Kidney (tissue), 14 donors: ENCODE data around the gene RNF144B. TPM values are rescaled to one million over a fixed set of nuclear protein-coding genes. Genes with fewer than 3 reads are reported as not detected.

Source experiments
- DNase-seq, 5 donors: peaks; one replicate each; pipeline ENCODE4 v3.0.0-alpha.2; 2013 to 2020
- FAIRE-seq: peaks from 2 replicates; lab custom pipeline; 2012; peaks lifted over from hg19 to GRCh38; lab: Jason Lieb, UNC
- H3K27ac ChIP-seq, 2 donors: one replicate each; pipeline ENCODE4 v1.7.0; 2013; ENCODE audit warnings: low read depth in 2 of 2, low read length in 2 of 2, inconsistent platforms in 1 of 2
- H3K27me3 ChIP-seq: one replicate; pipeline ENCODE4 v1.7.1; 2013; ENCODE audit warnings: low read length, inconsistent platforms; ENCODE audit not compliant: control insufficient read depth, insufficient read depth
- H3K36me3 ChIP-seq, 3 donors: one replicate each; pipeline versions ENCODE4 v1.7.0 to v1.7.1; 2013; ENCODE audit warnings: low read length in 3 of 3, control low read depth in 1 of 3, inconsistent platforms in 1 of 3; ENCODE audit not compliant: insufficient read depth in 3 of 3, control insufficient read depth in 2 of 3
- H3K4me1 ChIP-seq, 3 donors: one replicate each; pipeline versions ENCODE4 v1.7.0 to v1.7.1; 2013; ENCODE audit warnings: low read length in 3 of 3, inconsistent platforms in 1 of 3, low read depth in 1 of 3; ENCODE audit not compliant: control insufficient read depth in 2 of 3, insufficient read depth in 2 of 3
- H3K4me3 ChIP-seq, 3 donors: one replicate each; pipeline versions ENCODE4 v1.7.0 to v1.8.1; 2013; ENCODE audit warnings: low read length in 3 of 3, control low read depth in 1 of 3, inconsistent platforms in 1 of 3
- H3K9ac ChIP-seq, 3 donors: one replicate each; pipeline versions ENCODE4 v1.7.0 to v1.7.1; 2013; ENCODE audit warnings: low read length in 3 of 3, control low read depth in 1 of 3, inconsistent platforms in 1 of 3
- H3K9me3 ChIP-seq, 3 donors: one replicate each; pipeline versions ENCODE4 v1.7.0 to v1.7.1; 2013; ENCODE audit warnings: low read length in 3 of 3, control low read depth in 1 of 3, inconsistent platforms in 1 of 3; ENCODE audit not compliant: control insufficient read depth in 2 of 3, insufficient read depth in 1 of 3
- intact Hi-C: fragments of 100-400 bp; cut with DNase I; formaldehyde crosslinking; loops from one replicate; pipeline ENCODE4 v1.11.1; 2022
- polyA plus RNA-seq: library from polyadenylated mRNA; stranded (reverse); fragments of 350-450 nt; fragmentation: Illumina TruSeq; extraction: RNeasy Lipid Tissue Mini Kit (QIAGEN cat#74804); gene quantifications from one replicate; pipeline ENCODE4 v1.2.3, GENCODE V29; 2014; ENCODE audit warnings: low read depth, low replicate concordance; ENCODE audit not compliant: insufficient read depth
- total RNA-seq: library from RNA; stranded (reverse); fragmentation: NEBNext Ultra II Directional; extraction: Animal tissue kit (Norgen Biotek cat#: 25700); gene quantifications from one replicate; pipeline ENCODE4 v1.2.1, GENCODE V29; 2021
- TF ChIP-seq, protein P1 (sequence below): IDR thresholded peaks from 3 replicates; pipeline ENCODE4 v1.5.1; 2012; ENCODE audit warnings: mild to moderate bottlenecking, moderate library complexity, borderline replicate concordance; ENCODE audit not compliant: insufficient read depth; ENCODE audit errors: extremely low read depth
- donor health status: control.
- donor health status: control.
- donor health status: control.
- donor health status: control.
- donor health status: control.
- donor health status: DM: yes; HTN: yes; CAD: no.
- donor health status: Normal renal cell carcinoma (clear cell type).

RNF144B gene
- total and polyA plus RNA-seq, 2 donors from 2014 or later = 9.4 to 153 TPM

DNA sequence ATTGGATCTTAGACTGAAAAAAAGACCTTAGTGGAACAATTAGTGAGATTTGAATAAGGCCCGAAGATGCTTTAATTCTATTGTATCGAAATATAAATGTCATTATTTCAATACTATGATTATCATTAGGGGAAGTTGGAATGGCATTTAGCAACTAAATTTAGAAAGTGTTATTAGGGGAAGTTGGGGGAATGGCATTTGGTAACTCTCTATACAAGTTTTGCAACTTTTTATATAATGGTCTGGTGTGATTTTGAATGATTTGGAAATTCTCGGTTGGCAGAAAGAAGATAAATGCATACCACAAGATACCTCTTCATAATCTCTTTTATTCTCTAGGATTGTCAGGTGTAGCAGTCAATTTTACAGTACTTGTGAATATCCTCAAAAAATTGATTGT is 49.2 kb downstream of the RNF144B start:
- FAIRE-seq = no peak
- H3K4me1 ChIP-seq = no peaks in the 10 kb centered on the region
- TF ChIP-seq, protein P1, sequence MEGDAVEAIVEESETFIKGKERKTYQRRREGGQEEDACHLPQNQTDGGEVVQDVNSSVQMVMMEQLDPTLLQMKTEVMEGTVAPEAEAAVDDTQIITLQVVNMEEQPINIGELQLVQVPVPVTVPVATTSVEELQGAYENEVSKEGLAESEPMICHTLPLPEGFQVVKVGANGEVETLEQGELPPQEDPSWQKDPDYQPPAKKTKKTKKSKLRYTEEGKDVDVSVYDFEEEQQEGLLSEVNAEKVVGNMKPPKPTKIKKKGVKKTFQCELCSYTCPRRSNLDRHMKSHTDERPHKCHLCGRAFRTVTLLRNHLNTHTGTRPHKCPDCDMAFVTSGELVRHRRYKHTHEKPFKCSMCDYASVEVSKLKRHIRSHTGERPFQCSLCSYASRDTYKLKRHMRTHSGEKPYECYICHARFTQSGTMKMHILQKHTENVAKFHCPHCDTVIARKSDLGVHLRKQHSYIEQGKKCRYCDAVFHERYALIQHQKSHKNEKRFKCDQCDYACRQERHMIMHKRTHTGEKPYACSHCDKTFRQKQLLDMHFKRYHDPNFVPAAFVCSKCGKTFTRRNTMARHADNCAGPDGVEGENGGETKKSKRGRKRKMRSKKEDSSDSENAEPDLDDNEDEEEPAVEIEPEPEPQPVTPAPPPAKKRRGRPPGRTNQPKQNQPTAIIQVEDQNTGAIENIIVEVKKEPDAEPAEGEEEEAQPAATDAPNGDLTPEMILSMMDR = no peak
- H3K9me3 ChIP-seq = no peaks in the 10 kb centered on the region
- no peak for DNase-seq
- no peaks in the 10 kb centered on the region for H3K27me3 ChIP-seq
- H3K9ac ChIP-seq = no peak overlapping the region
- H3K4me3 ChIP-seq = no peak overlapping the region
- intact Hi-C loops = no loop called here
- H3K36me3 ChIP-seq = no peaks in the 10 kb centered on the region
- H3K27ac ChIP-seq = no peak overlapping the region

DNA sequence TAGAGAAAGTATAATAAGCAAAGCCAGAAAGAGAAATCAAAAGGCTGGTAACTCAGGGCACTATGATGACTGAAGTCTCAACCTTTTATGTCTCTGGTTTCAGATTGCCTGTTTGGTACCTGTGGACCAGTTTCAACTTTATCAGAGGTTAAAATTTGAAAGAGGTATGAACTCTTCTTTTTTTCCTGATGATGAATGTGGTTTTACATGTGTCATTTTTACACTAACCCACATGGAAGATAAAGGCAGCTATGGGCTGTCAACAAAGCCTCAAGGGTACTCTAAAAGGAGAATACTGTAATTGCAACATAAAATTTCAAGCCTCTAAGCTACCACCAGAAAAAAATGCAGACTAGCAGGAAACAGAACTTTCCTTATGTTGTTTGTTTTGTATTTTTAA is 52.4 kb downstream of the RNF144B start:
- H3K36me3 ChIP-seq = no peaks in the 10 kb centered on the region
- DNase-seq (no peak), FAIRE-seq (no peak)
- H3K4me3 ChIP-seq = no peak overlapping the region
- intact Hi-C loops = no loop called here
- no peak overlapping the region for H3K9ac ChIP-seq
- H3K27ac ChIP-seq = no peak overlapping the region
- TF ChIP-seq, protein P1 = no peak
- no peaks in the 10 kb centered on the region for H3K9me3 ChIP-seq
- H3K4me1 ChIP-seq = peaks cover 0 to 5% (median 3%) of the 10 kb centered on the region in 3 donors
- H3K27me3 ChIP-seq = no peaks in the 10 kb centered on the region

DNA sequence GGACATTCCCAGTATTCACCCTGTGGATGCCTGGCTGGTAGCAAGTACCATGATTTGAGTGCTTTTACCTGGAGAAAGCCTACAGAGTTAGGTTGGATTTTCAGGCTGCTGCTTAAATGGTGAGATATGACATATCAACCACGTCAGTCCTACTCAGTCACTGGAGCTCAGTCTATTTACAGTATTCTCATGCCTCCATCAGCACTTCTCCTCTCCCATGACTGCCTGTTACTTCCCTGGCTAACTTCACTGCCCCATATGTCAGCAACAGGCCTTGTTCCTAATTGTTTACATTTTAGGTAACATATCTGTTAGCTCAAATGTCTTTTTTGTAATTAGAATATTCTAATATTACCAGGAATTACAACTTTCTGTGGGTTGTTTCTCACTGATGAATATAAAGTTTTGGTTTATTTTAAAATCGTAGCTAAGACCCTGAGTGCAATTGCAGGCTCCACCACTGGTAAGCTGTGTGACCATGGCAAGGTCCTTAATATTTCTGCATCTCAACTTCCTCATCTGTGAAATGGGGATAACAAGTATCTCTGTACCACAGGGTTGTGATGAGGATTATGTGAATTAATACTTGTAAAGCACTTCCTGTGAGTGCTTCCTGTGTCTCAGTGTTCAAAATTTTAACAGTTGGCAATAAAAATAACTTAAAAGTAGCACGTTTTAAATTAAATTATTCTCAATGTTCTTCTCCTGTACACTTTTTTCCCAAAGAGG is 54.3 kb downstream of the RNF144B start:
- H3K9me3 ChIP-seq = no peaks in the 10 kb centered on the region
- H3K27ac ChIP-seq = no peak overlapping the region
- intact Hi-C loops = no loop called here
- no peaks in the 10 kb centered on the region for H3K27me3 ChIP-seq
- no peak overlapping the region for H3K4me3 ChIP-seq
- DNase-seq = no peak
- no peak overlapping the region for H3K9ac ChIP-seq
- no peaks in the 10 kb centered on the region for H3K36me3 ChIP-seq
- TF ChIP-seq, protein P1 = no peak
- no peak for FAIRE-seq
- H3K4me1 ChIP-seq = peaks cover 0 to 5% (median 3%) of the 10 kb centered on the region in 3 donors
